HL-60 (cell line): ENCODE data around the gene ZNF318.

Experiments used
- CTCF ChIP-seq: IDR thresholded peaks from one replicate; pipeline ENCODE4 v1.5.1; 2011; ENCODE audit warnings: low read length, control low read depth, inconsistent platforms; ENCODE audit not compliant: insufficient read depth
- GABPA ChIP-seq: IDR thresholded peaks from 2 replicates; pipeline ENCODE4 v1.6.1; 2012; ENCODE audit warnings: low read depth
- POLR2AphosphoS5 ChIP-seq: IDR thresholded peaks from 2 replicates; pipeline ENCODE4 v1.6.1; 2012; ENCODE audit warnings: low read depth
- REST ChIP-seq: IDR thresholded peaks from 2 replicates; pipeline ENCODE4 v1.6.1; 2012; ENCODE audit warnings: low read depth; ENCODE audit not compliant: insufficient replicate concordance
- SPI1 ChIP-seq: IDR thresholded peaks from 2 replicates; pipeline ENCODE4 v1.6.1; 2012; ENCODE audit warnings: low read depth, mild to moderate bottlenecking, borderline replicate concordance

- TF ChIP-seq CTCF (no peak), REST (no peak), GABPA (no peak), POLR2AphosphoS5 (no peak), SPI1 (no peak)
Observed at GRCh38 chr6:43292763-43293318, 76.6 kb downstream of the ZNF318 start.
